Activated CD4-positive, CD25-positive, alpha-beta regulatory T cell treated with anti-CD3 and anti-CD28 coated beads, Interleukin-2, amount 50 U/mL, for 16 hours (primary cell): Measurements from ENCODE around the gene SPATS2L.

Source experiments
- DNase-seq: peaks from one replicate; pipeline ENCODE4 v3.0.0-alpha.2; 2020; ENCODE audit warnings: low read depth, low spot score

The SPATS2L gene, protein sequence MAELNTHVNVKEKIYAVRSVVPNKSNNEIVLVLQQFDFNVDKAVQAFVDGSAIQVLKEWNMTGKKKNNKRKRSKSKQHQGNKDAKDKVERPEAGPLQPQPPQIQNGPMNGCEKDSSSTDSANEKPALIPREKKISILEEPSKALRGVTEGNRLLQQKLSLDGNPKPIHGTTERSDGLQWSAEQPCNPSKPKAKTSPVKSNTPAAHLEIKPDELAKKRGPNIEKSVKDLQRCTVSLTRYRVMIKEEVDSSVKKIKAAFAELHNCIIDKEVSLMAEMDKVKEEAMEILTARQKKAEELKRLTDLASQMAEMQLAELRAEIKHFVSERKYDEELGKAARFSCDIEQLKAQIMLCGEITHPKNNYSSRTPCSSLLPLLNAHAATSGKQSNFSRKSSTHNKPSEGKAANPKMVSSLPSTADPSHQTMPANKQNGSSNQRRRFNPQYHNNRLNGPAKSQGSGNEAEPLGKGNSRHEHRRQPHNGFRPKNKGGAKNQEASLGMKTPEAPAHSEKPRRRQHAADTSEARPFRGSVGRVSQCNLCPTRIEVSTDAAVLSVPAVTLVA

DNA sequence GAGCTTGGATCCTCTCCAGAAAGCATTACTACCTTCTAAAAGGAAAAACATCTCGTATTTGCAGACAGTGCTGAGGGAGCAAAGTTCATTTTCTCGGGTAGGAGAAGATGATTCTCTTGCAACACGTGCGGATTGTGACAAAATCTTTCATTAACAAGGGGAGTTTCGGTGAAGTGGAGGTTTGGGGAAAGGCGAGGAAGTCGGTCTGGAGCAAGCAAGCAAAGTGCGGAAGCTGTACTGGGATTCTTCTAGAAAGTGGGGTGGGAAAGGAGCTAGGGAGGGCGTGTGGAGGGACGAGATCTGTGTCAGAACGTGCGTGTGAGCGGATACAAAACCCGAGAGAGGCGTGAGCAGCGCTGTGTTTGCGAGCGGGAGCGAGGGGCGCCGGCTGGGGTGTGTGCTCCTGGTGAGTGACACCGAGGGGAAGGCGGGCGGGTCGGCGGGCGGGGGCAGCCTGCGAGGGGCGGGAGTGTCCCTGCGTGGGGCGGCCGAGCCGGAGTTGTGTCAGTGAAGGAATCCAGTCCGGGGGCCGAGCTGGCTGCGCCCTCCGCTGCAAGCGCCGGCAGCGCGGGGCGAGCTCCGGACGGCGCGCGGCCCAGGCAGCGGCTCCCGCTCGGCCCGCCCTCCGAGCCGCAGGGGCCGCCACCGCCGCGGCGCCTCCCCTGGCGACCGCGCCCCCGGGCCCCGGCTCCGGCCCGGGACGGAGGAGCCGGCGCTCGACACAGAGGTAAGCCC, at the start of gene SPATS2L:
Gene SPATS2L (plus strand): TSS at position 498 of the 735 bp plus-strand sequence. CDS start 82,552 bp downstream, outside the sequence.
- peak; percentile 25 for DNase-seq

- no peak for DNase-seq
These were observed 48.9 kb upstream of the SPATS2L start for GRCh38 chr2:200257570-200257969.

DNA sequence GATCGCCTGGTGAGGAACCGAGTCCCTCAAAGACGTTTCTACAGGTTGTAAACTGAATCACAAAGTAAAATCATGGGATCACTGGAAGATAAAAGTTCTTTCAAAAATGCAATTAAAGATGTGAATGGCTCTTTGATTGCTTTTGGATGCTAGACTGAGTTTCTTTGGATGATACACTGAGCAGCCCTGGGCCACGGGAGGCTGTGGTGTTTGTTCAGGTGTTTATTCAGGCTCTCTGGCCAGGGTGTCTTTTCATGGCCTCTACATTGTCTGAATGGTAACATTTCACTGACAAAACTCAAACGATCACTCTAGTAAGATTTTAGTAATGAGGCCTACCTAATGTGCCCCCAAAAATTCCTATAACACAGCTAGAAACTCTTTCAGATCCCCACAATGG, 48.4 kb upstream of the SPATS2L start:
- DNase-seq, result no peak

DNA sequence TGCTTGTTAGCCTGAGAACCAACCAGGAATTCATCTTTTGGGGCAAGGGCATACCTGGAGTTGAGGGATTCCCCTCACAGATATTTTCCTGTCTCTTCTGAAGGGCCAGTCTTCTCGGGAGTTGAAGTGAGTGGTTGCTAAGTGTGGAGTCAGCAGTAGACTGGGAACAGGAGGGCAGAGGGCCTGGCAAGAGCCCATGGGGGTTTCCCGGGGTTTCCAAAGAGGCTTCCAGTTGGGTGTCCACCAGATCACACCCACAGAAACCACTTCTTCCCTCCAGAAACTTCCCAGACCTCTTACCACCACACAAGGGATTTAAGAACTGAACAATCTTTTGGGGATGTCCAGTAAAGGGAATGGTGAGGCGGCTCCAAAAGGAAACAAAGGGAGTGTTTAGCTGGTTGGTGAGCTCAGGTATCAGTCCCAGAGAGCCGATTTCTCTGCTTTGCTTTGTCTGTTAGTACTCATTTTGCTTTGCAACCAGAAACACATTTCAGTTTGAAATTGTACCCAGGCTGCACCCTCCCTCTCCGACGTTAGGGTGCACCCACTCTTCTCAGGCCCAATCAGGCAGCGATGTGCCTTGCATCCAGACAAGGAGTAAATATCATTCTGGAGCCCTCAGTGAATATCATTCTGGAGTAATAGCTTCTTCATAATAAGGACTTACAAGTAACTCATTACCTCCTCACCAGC, 47.5 kb upstream of the SPATS2L start:
- DNase-seq, result no peak

GRCh38 chr2:200259577-200259957, 46.9 kb upstream of the SPATS2L start:
- DNase-seq, result no peak

DNA sequence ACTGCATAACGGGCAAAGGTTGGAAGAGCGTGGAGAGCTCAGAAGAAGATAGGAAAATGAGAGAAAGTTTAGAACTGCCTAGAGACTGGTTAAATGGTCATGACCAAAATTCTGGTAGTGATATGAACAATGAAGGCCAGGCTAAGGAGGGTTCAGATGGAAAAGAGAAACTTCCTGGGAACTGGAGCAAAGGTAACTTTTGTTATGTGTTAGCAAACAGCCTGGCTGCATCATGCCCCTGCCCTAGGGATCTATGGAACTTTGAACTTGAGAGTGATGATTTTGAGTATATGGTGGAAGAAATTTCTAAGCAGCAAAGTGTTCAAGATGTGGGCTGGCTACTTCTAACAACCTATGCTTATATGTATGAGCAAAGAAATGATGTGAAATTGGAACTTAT, 44.4 kb upstream of the SPATS2L start:
- DNase-seq, result no peak

DNA sequence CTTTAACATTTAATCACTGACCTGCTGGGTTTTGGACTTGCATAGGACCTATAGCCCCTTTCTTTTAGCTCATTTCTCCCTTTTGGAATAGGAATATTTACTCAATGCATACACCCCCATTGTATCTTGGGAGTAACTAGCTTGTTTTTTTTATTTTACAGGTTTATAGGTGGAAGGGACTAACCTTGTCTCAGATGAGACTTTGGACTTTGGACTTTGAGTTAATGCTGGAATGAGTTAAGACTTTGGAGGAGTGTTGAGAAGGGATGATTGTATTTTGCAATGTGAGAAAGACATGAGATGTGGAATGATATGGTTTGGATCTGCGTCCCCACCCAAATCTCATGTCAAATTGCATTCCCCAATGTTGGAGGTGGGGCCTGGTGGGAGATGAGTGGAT, 43.2 kb upstream of the SPATS2L start:
- DNase-seq, result no peak

DNA sequence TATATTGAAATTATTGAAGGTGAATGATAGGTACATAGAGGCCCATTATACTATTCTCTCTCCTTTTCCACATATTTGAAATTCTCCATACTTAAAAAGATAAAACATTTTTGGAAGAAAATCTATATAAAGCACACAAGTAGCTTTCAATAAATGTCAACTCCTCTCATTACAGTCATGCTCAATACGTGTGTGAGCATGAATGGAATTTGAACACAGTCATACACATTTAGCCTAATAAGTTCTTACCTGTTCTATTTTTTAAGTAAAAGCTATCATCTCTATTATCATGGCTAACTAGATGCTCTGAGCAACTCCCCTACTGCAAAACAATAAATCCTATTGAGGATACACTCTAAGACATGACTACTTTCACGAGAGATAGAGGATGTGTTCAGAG, 41.9 kb upstream of the SPATS2L start:
- DNase-seq, result no peak

- DNase-seq, result no peak
These were observed 40.1 kb upstream of the SPATS2L start for GRCh38 chr2:200266406-200266805.

DNA sequence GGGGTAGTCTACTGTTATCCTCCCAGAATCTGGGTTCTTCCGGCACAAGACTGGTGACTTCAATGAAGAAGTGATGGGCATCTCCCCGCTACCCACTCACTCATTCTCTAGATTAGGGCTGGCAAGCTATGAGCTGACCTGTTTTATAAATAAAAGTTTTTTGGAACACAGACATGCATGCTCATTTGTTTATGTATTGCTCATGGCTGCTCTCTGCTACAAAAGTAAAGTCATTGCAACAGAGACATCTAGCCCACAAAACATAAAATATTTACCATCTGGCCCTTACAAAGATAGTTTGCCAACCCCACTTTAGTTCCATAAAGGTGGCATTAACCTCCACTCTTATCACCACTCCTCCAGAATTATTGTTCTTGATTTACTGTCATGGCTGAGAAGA, 39.1 kb upstream of the SPATS2L start:
- DNase-seq, result no peak

GRCh38 chr2:200270732-200271131, 35.8 kb upstream of the SPATS2L start:
- DNase-seq, result no peak

- no peak for DNase-seq
These were observed 34.2 kb upstream of the SPATS2L start for GRCh38 chr2:200272320-200272719.

- DNase-seq, result no peak
These were observed 32.1 kb upstream of the SPATS2L start for GRCh38 chr2:200274116-200275075.

GRCh38 chr2:200275295-200276013, 31.0 kb upstream of the SPATS2L start:
- no peak for DNase-seq

DNA sequence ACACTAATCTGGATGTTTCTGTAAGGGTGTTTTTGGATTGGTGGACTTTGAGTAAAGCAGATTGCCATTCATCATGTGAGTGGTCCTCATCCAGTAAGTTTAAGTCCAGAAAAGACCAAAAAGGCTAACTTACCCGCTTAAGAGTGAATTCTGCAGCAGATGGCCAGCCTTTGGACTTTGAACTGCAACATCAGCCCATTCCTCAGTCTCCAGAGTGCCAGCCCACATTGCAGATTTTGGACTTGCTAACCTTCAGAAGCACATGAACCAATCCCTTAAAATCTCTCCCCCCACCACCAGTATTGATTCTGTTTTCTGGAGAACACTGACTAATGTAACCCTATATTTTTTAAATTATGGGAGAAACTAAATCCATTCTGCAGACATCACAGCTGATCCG, 30.0 kb upstream of the SPATS2L start:
- DNase-seq, result no peak

DNA sequence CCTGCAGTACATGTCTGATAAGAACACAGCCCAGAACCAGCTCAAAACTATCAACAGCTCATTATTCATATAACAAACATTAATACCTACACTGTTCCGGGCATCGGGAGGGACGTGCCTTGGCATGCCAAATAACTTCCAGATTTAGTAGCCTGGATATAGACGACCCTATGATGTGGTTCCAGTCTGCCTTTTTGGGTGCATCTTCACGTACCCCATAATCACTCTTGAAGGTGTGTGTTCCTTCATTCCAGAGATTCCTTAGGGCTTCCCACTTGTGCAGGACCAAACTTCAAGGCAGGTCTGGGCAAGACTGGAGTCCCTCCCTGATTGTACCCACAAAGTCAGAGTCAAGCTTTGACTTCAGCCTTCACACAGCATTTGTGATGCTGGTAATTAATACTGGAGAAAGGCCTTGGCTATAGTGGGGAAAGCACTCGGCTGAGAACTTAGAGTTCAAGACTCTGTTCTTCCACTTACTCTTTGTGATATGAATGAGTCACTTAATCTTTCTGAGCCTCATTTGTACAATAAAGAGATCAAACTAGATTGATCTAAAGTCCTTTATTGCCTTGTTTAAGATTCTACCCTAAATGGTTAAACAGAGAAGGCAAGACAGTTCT, 27.7 kb upstream of the SPATS2L start:
- no peak for DNase-seq

DNA sequence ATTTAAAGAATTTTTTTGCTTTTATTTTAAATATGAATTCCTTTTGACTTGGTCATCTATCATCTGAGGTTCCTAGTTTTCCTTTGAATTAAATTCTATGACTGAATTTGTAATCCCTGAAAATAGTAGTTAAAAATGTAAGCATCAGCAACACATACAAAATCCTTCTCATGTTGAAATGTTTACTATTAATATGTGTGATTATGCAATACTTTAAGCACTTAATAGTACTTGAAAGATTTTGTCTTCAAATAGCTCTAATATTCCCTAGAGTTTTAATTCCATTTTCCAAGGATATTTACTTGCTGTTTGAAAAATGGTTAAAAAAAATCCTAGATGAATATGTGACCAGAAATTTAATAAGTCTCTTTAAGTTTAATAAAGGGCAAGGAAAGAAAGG, 26.6 kb upstream of the SPATS2L start:
- DNase-seq, result no peak

- DNase-seq, result no peak
These were observed 19.9 kb upstream of the SPATS2L start for GRCh38 chr2:200286578-200286977.

DNA sequence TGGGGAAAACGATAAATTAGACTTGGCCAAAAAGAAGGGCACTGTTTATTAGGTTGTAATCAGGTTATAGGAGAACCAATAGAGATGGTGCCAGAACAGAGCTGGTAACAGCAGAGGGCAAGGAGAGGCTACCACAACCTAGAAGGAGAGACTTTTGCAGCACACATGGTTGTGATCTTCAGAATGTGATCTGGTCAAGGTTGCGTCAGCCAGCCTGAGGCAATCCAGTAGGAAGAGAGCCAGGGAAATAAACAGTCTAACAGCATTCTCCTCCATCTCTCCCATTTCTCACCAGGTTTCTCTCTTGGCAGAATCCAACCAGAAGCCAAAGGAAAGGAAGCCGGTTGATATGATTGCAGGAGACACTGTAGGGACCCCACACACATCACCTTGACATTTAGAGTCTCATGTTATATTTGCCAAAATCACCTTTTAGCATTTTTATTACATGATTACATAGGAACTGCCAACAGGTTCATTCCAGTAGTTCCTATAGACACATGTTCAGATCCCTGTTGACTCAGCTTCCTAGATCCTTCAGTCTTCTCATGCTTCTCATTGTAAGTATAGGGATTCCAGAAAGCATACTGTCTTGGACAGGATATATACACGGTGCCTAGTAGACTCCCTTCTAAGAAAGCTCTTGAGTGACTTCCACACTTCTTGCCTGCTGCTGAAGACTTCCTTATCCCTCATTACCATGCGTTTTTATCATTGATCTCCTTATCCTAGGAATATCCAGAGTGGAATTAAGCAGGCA, 17.6 kb upstream of the SPATS2L start:
- DNase-seq, result no peak
